GM20000 (cell line): ENCODE data around the gene VPS13D.
A peak's percentile ranks its signal among the peaks of the same experiment; 100 is the strongest.
"Not testable (repeated sequence)": the region's sequence is repeated elsewhere in the genome, so short reads cannot be mapped to it uniquely, and the experiment has no call there.

Experiments used
- DNase-seq: peaks from one replicate; pipeline ENCODE4 v3.0.0; 2012; ENCODE audit warnings: low spot score
- CTCF ChIP-seq: IDR thresholded peaks from 2 replicates; pipeline ENCODE4 v1.5.1; 2012; ENCODE audit warnings: mild to moderate bottlenecking, control low read depth; ENCODE audit errors: extremely low read depth, missing control alignments

Gene VPS13D

GRCh38 chr1:12305377-12305776 lies 75.5 kb downstream of the VPS13D start:
- no peak for TF ChIP-seq CTCF

GRCh38 chr1:12309783-12310742 lies 80.2 kb downstream of the VPS13D start:
- no peak for DNase-seq
- no peak for TF ChIP-seq CTCF

More at GRCh38 chr1:12305377-12305776, 75.5 kb downstream of the VPS13D start:
- no peak for DNase-seq

GRCh38 chr1:12314333-12314903 lies 84.6 kb downstream of the VPS13D start:
- TF ChIP-seq CTCF, result no peak
- DNase-seq, result peak; percentile 24

- DNase-seq, result no peak
- TF ChIP-seq CTCF, result no peak
These were observed 85.3 kb downstream of the VPS13D start for GRCh38 chr1:12315146-12315545.

GRCh38 chr1:12316331-12316730 lies 86.5 kb downstream of the VPS13D start:
- no peak for TF ChIP-seq CTCF
- DNase-seq, result no peak

GRCh38 chr1:12320486-12320885 lies 90.7 kb downstream of the VPS13D start:
- TF ChIP-seq CTCF, result no peak
- DNase-seq, result no peak

GRCh38 chr1:12324423-12324822 lies 94.6 kb downstream of the VPS13D start:
- no peak for TF ChIP-seq CTCF
- no peak for DNase-seq

GRCh38 chr1:12324973-12325372 lies 95.1 kb downstream of the VPS13D start:
- DNase-seq, result not testable (repeated sequence)
